ENCODE data around the gene SPECC1. TPM values are rescaled to one million over a fixed set of nuclear protein-coding genes. Genes with fewer than 3 reads are reported as not detected.
"Not testable (repeated sequence)": the region's sequence is repeated elsewhere in the genome, so short reads cannot be mapped to it uniquely, and the experiment has no call there.

SPECC1 gene
- total RNA-seq, 1 donor from 2014 or later: 69.6 TPM

- H3K27me3 Mint-ChIP-seq: peaks cover 34% of the 10 kb centered on the region
- no peak for TF ChIP-seq CTCF (IDR thresholded peaks at IDR 0.05; ENCODE audit: unreplicated experiment)
- no peak overlapping the region for H3K27ac Mint-ChIP-seq
- H3K4me3 Mint-ChIP-seq (ENCODE audit: low read depth): no peak overlapping the region
- no peaks in the 10 kb centered on the region for H3K36me3 Mint-ChIP-seq (ENCODE audit: insufficient read depth)
- peaks cover 1% of the 10 kb centered on the region for H3K4me1 Mint-ChIP-seq (ENCODE audit: low read depth)
- H3K9me3 Mint-ChIP-seq (ENCODE audit: low read depth): no peaks in the 10 kb centered on the region
- DNase-seq (ENCODE audit: low spot score, unreplicated experiment): no peak
Measured at GRCh38 chr17:20074001-20074400, 64.8 kb downstream of the SPECC1 start.

- TF ChIP-seq CTCF (IDR thresholded peaks at IDR 0.05; ENCODE audit: unreplicated experiment): no peak
- no peaks in the 10 kb centered on the region for H3K36me3 Mint-ChIP-seq (ENCODE audit: insufficient read depth)
- peaks cover 39% of the 10 kb centered on the region for H3K27me3 Mint-ChIP-seq
- no peak overlapping the region for H3K27ac Mint-ChIP-seq
- H3K4me3 Mint-ChIP-seq (ENCODE audit: low read depth): no peak overlapping the region
- H3K4me1 Mint-ChIP-seq (ENCODE audit: low read depth): peaks cover 1% of the 10 kb centered on the region
- no peak for DNase-seq (ENCODE audit: low spot score, unreplicated experiment)
- H3K9me3 Mint-ChIP-seq (ENCODE audit: low read depth): no peaks in the 10 kb centered on the region
Measured at GRCh38 chr17:20074489-20074888, 65.3 kb downstream of the SPECC1 start.

- peaks cover 54% of the 10 kb centered on the region for H3K27me3 Mint-ChIP-seq
- not testable (repeated sequence) for H3K36me3 Mint-ChIP-seq (ENCODE audit: insufficient read depth); H3K4me3 Mint-ChIP-seq (ENCODE audit: low read depth); H3K27ac Mint-ChIP-seq; H3K4me1 Mint-ChIP-seq (ENCODE audit: low read depth); H3K9me3 Mint-ChIP-seq (ENCODE audit: low read depth); DNase-seq (ENCODE audit: low spot score, unreplicated experiment)
Measured at GRCh38 chr17:20076137-20076536, 67.0 kb downstream of the SPECC1 start.

GRCh38 chr17:20077978-20078685 is 69.0 kb downstream of the SPECC1 start:
- Mint-ChIP-seq H3K27ac (no peak overlapping the region), H3K27me3 (peaks cover 70% of the 10 kb centered on the region), H3K4me1 (ENCODE audit: low read depth) (peaks cover 14% of the 10 kb centered on the region), H3K36me3 (ENCODE audit: insufficient read depth) (peaks cover under 1% of the 10 kb centered on the region), H3K9me3 (ENCODE audit: low read depth) (peaks cover 1% of the 10 kb centered on the region), H3K4me3 (ENCODE audit: low read depth) (no peak overlapping the region)
- TF ChIP-seq CTCF (IDR thresholded peaks at IDR 0.05; ENCODE audit: unreplicated experiment): no peak
- no peak for DNase-seq (ENCODE audit: low spot score, unreplicated experiment)

GRCh38 chr17:20080513-20080912 is 71.4 kb downstream of the SPECC1 start:
- no peak overlapping the region for H3K4me3 Mint-ChIP-seq (ENCODE audit: low read depth)
- DNase-seq (ENCODE audit: low spot score, unreplicated experiment): no peak

More at GRCh38 chr17:20080513-20080912, 71.4 kb downstream of the SPECC1 start:
- Mint-ChIP-seq H3K36me3 (ENCODE audit: insufficient read depth) (peaks cover 5% of the 10 kb centered on the region), H3K4me1 (ENCODE audit: low read depth) (peaks cover 24% of the 10 kb centered on the region), H3K27me3 (peaks cover 62% of the 10 kb centered on the region), H3K9me3 (ENCODE audit: low read depth) (peaks cover 6% of the 10 kb centered on the region), H3K27ac (no peak overlapping the region)
- no peak for TF ChIP-seq CTCF (IDR thresholded peaks at IDR 0.05; ENCODE audit: unreplicated experiment)
